ENCODE results near the gene RIPK4. TPM values are rescaled to one million over a fixed set of nuclear protein-coding genes. Genes with fewer than 3 reads are reported as not detected.

RIPK4 gene
- total RNA-seq, 2 donors from 2014 or later = 8.4 to 16.2 TPM

GRCh38 chr21:41731081-41731480 lies 35.8 kb downstream of the RIPK4 start:
- H3K36me3 ChIP-seq (ENCODE audit: control insufficient read depth, insufficient read depth, low read length) = no peaks in the 10 kb centered on the region
- H3K36me3 Mint-ChIP-seq (ENCODE audit: low read depth) = no peaks in the 10 kb centered on the region
- H3K4me3 Mint-ChIP-seq = no peak overlapping the region
- no peak overlapping the region for H3K27ac Mint-ChIP-seq
- H3K27ac ChIP-seq (ENCODE audit: low read depth, low read length) = no peak overlapping the region
- H3K27me3 ChIP-seq (ENCODE audit: control insufficient read depth, insufficient read depth, low read length, poor library complexity, severe bottlenecking) = no peaks in the 10 kb centered on the region
- H3K4me3 ChIP-seq (ENCODE audit: low read length) = no peak overlapping the region
- H3K4me1 Mint-ChIP-seq = peaks cover 10% of the 10 kb centered on the region
- WGBS, 2 experiments (ENCODE audit: insufficient coverage in 1 of 2, insufficient read length in 1 of 2) = 86 to 100% methylated on average over 1 of the region's 2 CpGs
- H3K9me3 ChIP-seq (ENCODE audit: control insufficient read depth, low read length) = peaks cover 6% of the 10 kb centered on the region
- TF ChIP-seq CTCF (conservative IDR thresholded peaks at IDR 0.05) = no peak
- peaks cover 4% of the 10 kb centered on the region for H3K27me3 Mint-ChIP-seq (ENCODE audit: insufficient read depth)
- no peak for DNase-seq
- no peak overlapping the region for H3K9ac ChIP-seq (ENCODE audit: extremely low read depth, low read length, poor library complexity, severe bottlenecking)
- no peaks in the 10 kb centered on the region for H3K4me1 ChIP-seq (ENCODE audit: control insufficient read depth, insufficient read depth, low read length)
- H3K9me3 Mint-ChIP-seq = peaks cover 3% of the 10 kb centered on the region

GRCh38 chr21:41730367-41730765 lies 36.5 kb downstream of the RIPK4 start:
- peaks cover 10% of the 10 kb centered on the region for H3K4me1 Mint-ChIP-seq
- peaks cover 4% of the 10 kb centered on the region for H3K27me3 Mint-ChIP-seq (ENCODE audit: insufficient read depth)
- no peak overlapping the region for H3K9ac ChIP-seq (ENCODE audit: extremely low read depth, low read length, poor library complexity, severe bottlenecking)
- H3K27ac ChIP-seq (ENCODE audit: low read depth, low read length) = no peak overlapping the region
- no peaks in the 10 kb centered on the region for H3K4me1 ChIP-seq (ENCODE audit: control insufficient read depth, insufficient read depth, low read length)
- no peak overlapping the region for H3K4me3 Mint-ChIP-seq
- no peak overlapping the region for H3K4me3 ChIP-seq (ENCODE audit: low read length)
- H3K36me3 ChIP-seq (ENCODE audit: control insufficient read depth, insufficient read depth, low read length) = no peaks in the 10 kb centered on the region
- peaks cover 6% of the 10 kb centered on the region for H3K9me3 ChIP-seq (ENCODE audit: control insufficient read depth, low read length)
- 41 to 64% methylated on average over 5 to 6 of the region's 6 CpGs for whole genome bisulfite sequencing, 2 experiments (ENCODE audit: insufficient coverage in 1 of 2, insufficient read length in 1 of 2)
- no peaks in the 10 kb centered on the region for H3K27me3 ChIP-seq (ENCODE audit: control insufficient read depth, insufficient read depth, low read length, poor library complexity, severe bottlenecking)
- no peak overlapping the region for H3K27ac Mint-ChIP-seq
- H3K36me3 Mint-ChIP-seq (ENCODE audit: low read depth) = no peaks in the 10 kb centered on the region
- peaks cover 3% of the 10 kb centered on the region for H3K9me3 Mint-ChIP-seq
- no peak for DNase-seq
- TF ChIP-seq CTCF (conservative IDR thresholded peaks at IDR 0.05) = no peak

GRCh38 chr21:41729701-41730366 lies 37.0 kb downstream of the RIPK4 start:
- no peak for TF ChIP-seq CTCF (conservative IDR thresholded peaks at IDR 0.05)
- Histone ChIP-seq H3K9ac (ENCODE audit: extremely low read depth, low read length, poor library complexity, severe bottlenecking) (no peak overlapping the region), H3K36me3 (ENCODE audit: control insufficient read depth, insufficient read depth, low read length) (no peaks in the 10 kb centered on the region), H3K4me3 (ENCODE audit: low read length) (no peak overlapping the region), H3K4me1 (ENCODE audit: control insufficient read depth, insufficient read depth, low read length) (no peaks in the 10 kb centered on the region), H3K27me3 (ENCODE audit: control insufficient read depth, insufficient read depth, low read length, poor library complexity, severe bottlenecking) (no peaks in the 10 kb centered on the region), H3K27ac (ENCODE audit: low read depth, low read length) (no peak overlapping the region), H3K9me3 (ENCODE audit: control insufficient read depth, low read length) (peaks cover 6% of the 10 kb centered on the region)
- Mint-ChIP-seq H3K4me3 (no peak overlapping the region), H3K27ac (no peak overlapping the region), H3K9me3 (peaks cover 3% of the 10 kb centered on the region), H3K4me1 (peaks cover 10% of the 10 kb centered on the region), H3K36me3 (ENCODE audit: low read depth) (no peaks in the 10 kb centered on the region), H3K27me3 (ENCODE audit: insufficient read depth) (peaks cover 4% of the 10 kb centered on the region)
- no peak for DNase-seq
- 89 to 95% methylated on average over 8 to 17 of the region's 17 CpGs for WGBS, 2 experiments (ENCODE audit: insufficient coverage in 1 of 2, insufficient read length in 1 of 2)

All from endodermal cell (in vitro differentiated cells).